GM19023 (cell line): ENCODE measurements around the gene STX18.

Source experiments
- ATAC-seq: cut with Tn5 transposase; IDR thresholded peaks from one replicate; pipeline ENCODE4 v1.9.1; 2021; ENCODE audit warnings: mild to moderate bottlenecking, moderate library complexity; ENCODE audit not compliant: unreplicated experiment

STX18 gene

DNA sequence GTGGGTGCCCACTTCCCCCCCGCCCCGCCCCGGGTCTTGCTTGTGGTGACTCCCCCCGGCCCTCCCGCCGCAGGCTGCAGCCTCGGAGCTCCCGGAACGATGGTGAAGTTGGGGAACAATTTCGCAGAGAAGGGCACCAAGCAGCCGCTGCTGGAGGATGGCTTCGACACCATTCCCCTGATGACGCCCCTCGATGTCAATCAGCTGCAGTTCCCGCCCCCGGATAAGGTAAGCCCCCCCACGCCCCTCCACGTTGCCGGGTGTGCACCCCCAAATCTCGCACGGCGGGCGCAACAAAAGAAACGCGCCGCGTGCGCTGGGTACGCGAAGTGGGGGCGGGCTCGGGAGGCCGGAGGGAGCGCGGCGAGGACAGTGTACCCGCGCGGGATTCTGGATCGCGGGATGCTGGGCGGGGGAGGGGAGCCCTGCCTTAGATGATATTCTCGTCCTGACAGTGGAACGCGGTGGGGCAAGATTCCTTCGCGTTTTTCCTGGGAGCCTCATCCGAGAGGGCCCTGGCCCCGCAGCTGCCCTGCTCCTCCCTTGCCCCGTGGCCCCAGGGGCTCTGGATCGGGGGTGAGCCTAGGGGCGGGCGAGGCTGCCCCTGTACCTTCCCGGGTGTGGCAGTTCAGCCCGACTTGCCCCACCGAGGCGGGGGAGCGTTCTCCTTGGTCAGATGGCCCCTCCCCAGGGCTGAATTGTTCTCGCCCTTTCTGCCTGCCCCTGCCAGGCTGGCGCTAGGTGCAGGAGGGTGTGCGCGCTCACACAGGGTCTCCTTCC, 154.1 kb downstream of the STX18 start:
- no peak for ATAC-seq

DNA sequence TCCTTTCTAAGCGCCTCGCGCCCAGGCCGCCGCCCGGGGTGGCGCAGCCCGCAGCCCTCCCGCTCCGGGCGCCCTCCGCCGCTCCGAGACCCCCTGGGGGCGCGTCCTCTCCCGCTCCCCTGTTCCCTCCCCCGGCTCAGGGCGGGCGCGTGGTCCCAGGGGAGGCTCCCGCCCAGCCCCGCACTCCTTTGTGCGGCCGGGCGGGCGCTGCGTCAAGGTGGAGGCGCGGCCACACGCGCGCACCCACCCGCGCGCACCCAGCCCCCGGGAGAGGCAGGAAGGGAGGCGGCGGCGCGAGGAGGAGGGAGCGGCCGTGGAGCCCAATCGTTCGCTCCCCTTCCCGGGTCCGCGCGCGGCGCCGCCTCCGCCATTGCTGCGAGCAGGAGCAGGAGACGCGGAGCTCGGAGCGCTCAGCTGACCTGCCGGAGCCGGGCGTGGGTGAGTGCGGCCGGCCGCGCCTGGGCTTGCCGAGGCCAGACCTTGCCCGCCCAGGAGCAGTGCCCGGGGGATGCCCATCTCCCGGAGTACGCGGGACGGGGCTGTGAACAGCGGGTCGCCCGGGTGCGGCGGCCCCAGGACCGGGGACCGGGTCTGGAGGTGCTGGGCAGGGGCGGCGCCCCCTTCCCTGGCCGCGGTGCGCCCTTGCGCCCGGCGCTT, 155.0 kb downstream of the STX18 start, which contains the start of gene NSG1:
Gene NSG1 (plus strand): TSS at position 367 of the 657 bp plus-strand sequence. CDS start 528 bp downstream, outside the sequence.
- ATAC-seq, result no peak

DNA sequence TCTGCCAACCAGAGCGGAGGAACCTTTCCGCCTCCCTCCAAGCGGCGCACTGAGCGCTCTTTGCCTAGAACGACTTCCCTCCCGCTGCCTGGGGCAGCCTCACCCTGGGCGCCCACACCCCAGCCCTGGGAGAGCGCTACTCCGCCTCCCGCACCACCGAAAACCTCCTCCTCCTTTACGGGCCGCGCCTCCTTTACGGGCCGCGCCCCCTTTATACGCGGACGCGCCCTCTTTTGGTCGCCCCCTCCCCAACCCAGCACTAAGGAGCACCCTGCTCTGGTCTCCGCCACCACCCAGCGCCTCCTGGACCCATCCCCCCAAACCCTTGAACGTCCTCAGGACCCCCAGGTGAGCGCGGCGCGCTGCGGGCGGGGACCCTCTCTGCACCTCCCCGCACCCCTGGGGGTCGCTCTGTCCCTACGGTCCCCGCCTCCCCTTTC, 155.5 kb downstream of the STX18 start:
- ATAC-seq, result no peak

DNA sequence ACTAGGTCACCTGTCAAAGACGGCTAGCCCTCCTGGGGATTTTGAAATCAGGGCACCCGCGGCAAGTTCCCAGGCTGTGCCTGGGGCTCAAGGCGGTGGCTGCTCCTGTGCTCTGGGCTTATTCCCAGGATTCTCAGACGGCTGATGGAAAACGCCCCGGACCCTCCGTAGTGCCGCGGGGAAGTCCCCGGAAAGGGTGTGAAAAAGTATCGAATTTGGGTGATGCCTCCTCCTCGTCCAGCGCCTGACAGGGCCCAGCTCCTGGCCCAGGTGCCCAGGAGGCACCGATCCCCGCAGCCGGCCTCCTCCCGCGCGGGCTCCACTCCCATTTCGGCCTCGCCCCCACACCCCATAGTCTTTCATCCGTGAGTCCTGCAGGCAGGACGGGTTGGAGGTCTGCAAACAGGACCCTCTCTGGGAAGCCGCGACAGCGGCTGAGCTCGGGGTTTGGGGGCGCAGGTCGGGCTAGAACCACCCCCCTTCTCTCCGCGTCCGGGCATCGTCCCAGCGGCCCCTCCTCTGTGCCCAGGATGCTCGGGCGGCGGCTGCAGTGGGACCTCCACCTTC, 156.0 kb downstream of the STX18 start:
- ATAC-seq, result no peak

DNA sequence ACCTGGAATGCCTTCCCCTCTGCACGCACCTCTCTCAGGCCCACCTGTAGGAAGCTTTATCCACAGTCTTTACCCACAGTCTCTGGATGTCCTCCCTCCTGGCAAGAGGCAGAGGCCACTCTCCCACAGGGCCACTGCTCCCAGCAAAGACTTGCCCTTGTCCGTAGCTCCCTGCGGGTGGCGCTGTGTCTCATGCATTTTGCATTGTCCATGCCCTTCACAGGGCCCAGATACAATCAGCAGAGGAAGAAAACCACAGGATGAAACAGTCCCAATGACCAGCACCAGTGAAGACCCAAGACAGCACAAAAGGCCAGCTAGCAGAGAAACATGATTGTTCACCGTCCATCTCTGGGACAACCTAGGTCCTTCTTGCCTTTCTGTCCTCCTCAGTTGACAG, 157.0 kb downstream of the STX18 start:
- ATAC-seq, result no peak

DNA sequence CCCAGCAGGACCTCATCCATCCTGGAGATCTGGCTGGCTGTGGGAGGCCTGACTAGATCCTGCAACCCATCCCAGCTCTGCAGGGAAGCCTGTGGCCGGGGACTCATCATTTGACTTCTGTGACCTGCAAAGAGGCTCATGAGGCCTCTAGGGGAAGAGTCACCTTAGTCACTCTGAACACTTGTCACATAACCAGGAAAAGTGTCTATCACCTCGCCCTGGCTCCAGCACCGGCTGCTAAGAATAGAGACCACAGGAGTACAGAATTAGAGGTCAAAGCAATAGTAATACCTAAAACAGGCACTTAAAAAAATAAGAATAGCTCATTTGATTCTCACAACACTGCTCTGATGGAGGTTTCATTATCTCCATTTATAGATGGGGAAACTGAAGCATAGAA, 158.8 kb downstream of the STX18 start:
- ATAC-seq, result no peak

DNA sequence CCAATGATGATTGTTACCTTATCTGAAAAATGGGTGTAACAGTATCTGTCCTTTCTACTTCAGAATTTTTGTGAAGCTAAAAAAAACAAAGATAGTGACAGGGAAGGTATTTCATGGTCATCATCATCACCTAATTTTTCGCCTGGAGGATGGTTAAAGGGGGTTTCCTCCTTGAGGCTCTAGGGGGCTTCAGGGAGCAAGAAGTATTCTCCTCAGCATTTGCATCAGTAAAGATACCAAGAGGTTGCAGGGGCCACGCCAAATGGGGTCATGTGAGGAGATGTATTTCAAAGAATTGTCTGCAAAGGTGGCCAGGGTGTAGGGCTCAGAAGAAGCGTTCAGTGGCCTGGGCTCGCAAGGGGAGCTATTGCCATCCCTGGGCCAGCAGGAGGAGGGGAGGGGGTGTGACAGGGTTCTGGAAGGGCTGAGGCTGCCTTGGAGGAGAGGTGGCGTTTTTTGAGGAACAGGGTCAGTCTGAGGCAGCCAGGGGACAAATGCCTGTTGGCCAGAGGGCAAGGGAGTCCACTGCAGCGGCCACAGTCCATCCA, 162.2 kb downstream of the STX18 start:
- no peak for ATAC-seq

DNA sequence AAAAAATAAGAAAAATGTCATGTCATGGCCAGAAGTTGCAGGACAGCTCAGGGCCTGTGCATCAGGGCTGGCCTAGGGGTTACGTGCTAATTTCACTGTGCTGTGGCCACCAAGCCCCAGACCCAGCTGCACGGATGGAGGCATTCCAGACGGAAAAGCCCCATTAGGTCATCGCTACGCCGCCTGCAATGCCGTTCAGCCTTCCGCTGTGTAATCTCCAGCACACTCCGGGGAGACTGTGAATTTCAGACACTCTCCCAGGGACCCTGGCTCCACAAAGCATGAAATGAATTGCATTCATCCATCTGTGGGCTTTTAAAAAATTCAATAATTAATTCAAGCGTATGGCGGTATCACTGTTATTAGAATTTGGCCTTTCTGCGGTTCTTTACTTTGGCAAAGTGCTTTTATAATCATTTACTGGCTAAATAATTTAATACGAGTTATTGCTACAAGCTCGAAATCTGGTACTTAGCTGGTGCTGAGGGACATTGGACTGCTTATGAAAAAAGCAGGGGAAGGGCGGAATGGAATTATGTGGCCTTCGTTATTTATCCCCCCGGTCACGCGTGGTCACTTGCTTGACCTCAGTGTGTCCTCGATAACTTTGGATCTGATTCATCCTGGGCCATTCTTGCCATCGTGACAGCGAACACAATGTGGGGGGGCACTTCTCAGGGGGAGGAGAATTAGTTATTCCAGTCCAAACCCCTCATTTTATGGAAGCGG, 164.0 kb downstream of the STX18 start:
- no peak for ATAC-seq

DNA sequence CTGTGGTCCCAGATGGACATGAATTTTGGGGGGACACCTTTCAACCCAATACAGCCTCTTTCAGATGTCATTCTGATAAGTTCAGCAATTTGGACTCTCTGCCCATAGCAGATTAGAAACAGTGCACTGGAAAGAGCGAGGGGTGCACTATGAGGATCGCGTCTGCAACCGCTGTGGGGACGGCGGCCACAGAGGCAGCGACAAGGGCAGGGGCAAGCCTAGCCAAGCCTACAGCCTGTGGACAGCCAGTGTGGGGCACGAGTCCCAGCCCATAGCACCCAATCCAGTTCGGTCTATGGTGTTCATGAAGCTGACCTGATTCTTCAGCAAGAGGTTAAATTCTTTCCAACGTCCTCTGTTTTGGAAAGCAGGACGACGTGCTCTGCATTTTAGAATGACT, 164.7 kb downstream of the STX18 start:
- ATAC-seq, result no peak

DNA sequence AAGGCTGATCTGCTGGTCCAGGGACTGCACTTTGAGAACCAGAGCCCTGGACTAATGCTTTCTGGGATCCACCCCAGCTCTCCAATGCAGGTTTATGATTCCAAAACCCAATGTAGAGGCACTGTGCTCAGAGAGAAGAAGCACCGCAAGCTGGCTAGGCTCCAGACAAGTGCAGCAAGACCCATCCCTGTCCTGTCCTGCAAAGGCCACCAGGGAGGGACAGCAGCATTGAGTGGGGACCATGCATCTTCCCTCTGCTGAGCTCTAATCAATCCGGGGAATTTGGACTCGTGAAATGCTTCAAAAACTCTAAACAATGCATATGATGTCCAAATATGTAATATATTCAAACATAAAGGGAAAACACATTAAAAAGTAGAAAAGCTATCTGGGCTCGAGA, 165.8 kb downstream of the STX18 start:
- no peak for ATAC-seq

DNA sequence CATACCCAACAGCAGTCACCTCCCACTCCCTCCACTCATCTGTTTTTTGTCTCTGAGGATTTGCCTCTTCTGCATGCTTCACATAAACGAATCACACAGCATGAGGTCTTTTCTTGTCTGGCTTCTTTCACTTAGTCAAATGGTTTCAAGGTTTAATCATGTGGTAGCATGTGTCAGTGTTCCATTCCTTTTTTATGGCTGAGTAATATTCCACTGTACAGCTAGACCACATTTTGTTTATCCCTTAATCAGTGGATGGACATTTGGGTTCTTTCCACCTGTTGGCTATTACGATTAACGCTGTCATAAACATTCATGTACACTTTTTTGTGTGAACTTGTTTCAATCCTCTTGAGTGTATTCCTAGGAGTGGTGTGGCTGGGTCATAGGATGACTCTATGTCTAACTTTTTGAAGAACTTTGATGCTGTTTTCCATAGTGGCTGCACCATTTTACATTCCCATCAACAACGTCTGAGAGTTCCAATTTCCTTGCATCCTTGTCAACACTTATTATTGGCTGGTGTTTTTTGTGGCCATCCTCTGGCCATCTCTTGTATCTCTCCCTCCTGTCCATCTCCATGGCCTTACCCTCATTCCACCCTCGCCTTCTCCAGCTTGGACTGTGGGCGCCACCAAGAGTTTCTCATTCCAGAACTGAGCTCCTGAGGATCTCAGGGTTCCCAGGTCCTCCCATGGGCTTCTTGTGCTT, 167.3 kb downstream of the STX18 start:
- no peak for ATAC-seq
